Transverse colon (tissue), 4 donors: ENCODE data around the gene STAP2. TPM values are rescaled to one million over a fixed set of nuclear protein-coding genes. Genes with fewer than 3 reads are reported as not detected.

Source experiments
- DNase-seq: peaks from one replicate; pipeline ENCODE4 v3.0.0-alpha.2; 2019
- H3K27ac ChIP-seq, 4 donors: fragments of 200-600 bp; sonication (generic); 2 replicates each; pipeline ENCODE4 v1.5.1; 2016 to 2018; ENCODE audit warnings: inconsistent platforms in 4 of 4
- H3K27me3 ChIP-seq: fragments of 200-600 bp; sonication (generic); 2 replicates; pipeline ENCODE4 v1.5.1; 2017; ENCODE audit warnings: inconsistent platforms
- H3K36me3 ChIP-seq, 4 donors: fragments of 200-600 bp; sonication (generic); 2 replicates each; pipeline ENCODE4 v1.5.1; 2017 to 2019; ENCODE audit warnings: inconsistent platforms in 4 of 4
- H3K4me1 ChIP-seq, 4 donors: fragments of 200-600 bp; sonication (generic); 2 replicates each; pipeline ENCODE4 v1.5.1; 2017 to 2020; ENCODE audit warnings: inconsistent platforms in 4 of 4
- H3K4me3 ChIP-seq, 4 donors: fragments of 200-600 bp; sonication (generic); 1 replicate in 1 of 4; 2 replicates in 3 of 4; pipeline versions ENCODE4 v1.5.1 to v1.6.1; 2017 to 2019; ENCODE audit warnings: inconsistent platforms in 4 of 4
- H3K9me3 ChIP-seq, 2 donors: fragments of 200-600 bp; sonication (generic); 2 replicates each; pipeline ENCODE4 v1.5.1; 2017 to 2019; ENCODE audit warnings: inconsistent platforms in 2 of 2
- CTCF ChIP-seq, 5 experiments: fragments of 200-600 bp in 3 of 5; fragments of 450-650 bp in 2 of 5; sonication (generic) in 3 of 5; IDR thresholded peaks; 1 replicate in 2 of 5; 2 replicates in 3 of 5; pipeline ENCODE4 v1.5.1; 2016 to 2017; ENCODE audit warnings: antibody characterized with exemption in 5 of 5, inconsistent platforms in 3 of 5, mild to moderate bottlenecking in 2 of 5, moderate library complexity in 1 of 5
- EP300 ChIP-seq: sonication (generic); formaldehyde crosslinking; IDR thresholded peaks from one replicate; pipeline ENCODE4 v1.6.1; 2017; ENCODE audit warnings: antibody characterized with exemption, low read depth
- POLR2A ChIP-seq: fragments of 450-650 bp; IDR thresholded peaks from one replicate; pipeline ENCODE4 v1.6.1; 2016; ENCODE audit warnings: antibody characterized with exemption, mild to moderate bottlenecking, moderate library complexity
- POLR2AphosphoS5 ChIP-seq, 3 donors: sonication (generic); formaldehyde crosslinking; IDR thresholded peaks; one replicate each; pipeline ENCODE4 v1.6.1; 2016; ENCODE audit warnings: antibody characterized with exemption in 3 of 3
- WGBS, 2 donors: methylation state at CpG; one replicate each; pipeline ENCODE4 v1.1.5; 2018; ENCODE audit warnings: low coverage in 1 of 2; 5-methylcytosine and 5-hydroxymethylcytosine counted together
- in situ Hi-C, 4 donors: fragments of 200-750 bp; cut with MboI; loops; one replicate each; pipeline versions ENCODE4 v1.15.0 to v1.15.1; 2017; ENCODE audit warnings: low sequenced_read_pairs in 3 of 4, low pct_ligation_motif_present in 1 of 4, low pct_unique_long_range_greater_than_20kb in 1 of 4
- intact Hi-C: fragments of 100-400 bp; cut with DNase I; formaldehyde crosslinking; loops from one replicate; pipeline ENCODE4 v1.15.1; 2023; ENCODE audit warnings: low total_unique reads
- total RNA-seq, 4 donors: library from RNA; depleted of rRNA; stranded (reverse); fragments of >200 nt; gene quantifications; one replicate each; pipeline ENCODE4 v1.1.0, GENCODE V29; 2016

Gene STAP2
- total RNA-seq, 4 donors from 2014 or later = 146 to 680 (median 245) TPM

GRCh38 chr19:4342615-4343369 lies 4.2 kb upstream of the STAP2 start:
- no peaks in the 10 kb centered on the region for H3K9me3 ChIP-seq
- H3K27ac ChIP-seq = peak overlapping the region; percentile 96 to 99 (median 98)
- intact Hi-C loops (no loop called here), in situ Hi-C loops (no loop called here)
- H3K27me3 ChIP-seq = no peaks in the 10 kb centered on the region
- peak overlapping the region; percentile 61 to 91 (median 84) for H3K4me3 ChIP-seq
- H3K4me1 ChIP-seq = peaks cover 14 to 49% (median 28%) of the 10 kb centered on the region in 4 donors
- 0% methylated on average over 33 of the region's 39 CpGs; no CpG with 5 or more reads in 1 of the 2 donors for WGBS, 2 donors
- TF ChIP-seq POLR2A = peak; percentile 87
- TF ChIP-seq POLR2AphosphoS5 (IDR thresholded peaks at IDR 0.05) = peak; percentile 92 to 95 (median 94)
- peak in 4 of 5 experiments; percentile 10 to 57 (median 34) for TF ChIP-seq CTCF (IDR thresholded peaks at IDR 0.05)
- TF ChIP-seq EP300 = no peak
- DNase-seq = peak; percentile 96
- H3K36me3 ChIP-seq = no peaks in the 10 kb centered on the region

- WGBS, 2 donors = 0% methylated on average over 6 of the region's 10 CpGs; no CpG with 5 or more reads in 1 of the 2 donors
Observed at GRCh38 chr19:4342314-4342614, 3.6 kb upstream of the STAP2 start.

GRCh38 chr19:4337906-4338440 lies 654 bp downstream of the STAP2 start:
- peak; percentile 62 for DNase-seq
- in situ Hi-C loops = no loop called here
- WGBS, 2 donors = 9 to 21% methylated on average over 7 to 14 of the region's 14 CpGs
- no peaks in the 10 kb centered on the region for H3K27me3 ChIP-seq
- no peaks in the 10 kb centered on the region for H3K36me3 ChIP-seq
- peak overlapping the region; percentile 46 to 75 (median 54) for H3K4me3 ChIP-seq
- peak overlapping the region; percentile 86 to 97 (median 89) for H3K27ac ChIP-seq
- intact Hi-C loops = no loop called here
- no peak for TF ChIP-seq EP300
- no peak for TF ChIP-seq CTCF (IDR thresholded peaks at IDR 0.05)
- TF ChIP-seq POLR2A = no peak
- peak in 2 of 3 donors; percentile 11 to 21 for TF ChIP-seq POLR2AphosphoS5 (IDR thresholded peaks at IDR 0.05)
- peaks cover 10 to 45% (median 20%) of the 10 kb centered on the region in 4 donors for H3K4me1 ChIP-seq
- no peaks in the 10 kb centered on the region for H3K9me3 ChIP-seq

More at GRCh38 chr19:4342314-4342614, 3.6 kb upstream of the STAP2 start:
- TF ChIP-seq POLR2A = no peak
- TF ChIP-seq EP300 = no peak
- TF ChIP-seq CTCF (IDR thresholded peaks at IDR 0.05) = no peak
- TF ChIP-seq POLR2AphosphoS5 (IDR thresholded peaks at IDR 0.05) = no peak
- no peaks in the 10 kb centered on the region for H3K9me3 ChIP-seq
- H3K27ac ChIP-seq = peak overlapping the region; percentile 96 to 99 (median 98)
- no peak for DNase-seq
- H3K4me3 ChIP-seq = peak overlapping the region; percentile 31 to 57 (median 38)
- H3K27me3 ChIP-seq = no peaks in the 10 kb centered on the region
- H3K4me1 ChIP-seq = peaks cover 14 to 53% (median 28%) of the 10 kb centered on the region in 4 donors
- H3K36me3 ChIP-seq = no peaks in the 10 kb centered on the region
- in situ Hi-C loops (no loop called here), intact Hi-C loops (no loop called here)

GRCh38 chr19:4334929-4335570 lies 3.6 kb downstream of the STAP2 start:
- WGBS, 2 donors = 94 to 98% methylated on average over 7 of the region's 7 CpGs
- no peak overlapping the region for H3K27ac ChIP-seq
- no peak for TF ChIP-seq EP300
- no peak for TF ChIP-seq POLR2AphosphoS5 (IDR thresholded peaks at IDR 0.05)
- TF ChIP-seq POLR2A = no peak
- no peak for TF ChIP-seq CTCF (IDR thresholded peaks at IDR 0.05)
- no peaks in the 10 kb centered on the region for H3K9me3 ChIP-seq
- in situ Hi-C loops = no loop called here
- intact Hi-C loops = no loop called here
- no peaks in the 10 kb centered on the region for H3K36me3 ChIP-seq
- no peak for DNase-seq
- H3K4me3 ChIP-seq = no peak overlapping the region
- H3K4me1 ChIP-seq = peaks cover 4 to 22% (median 9%) of the 10 kb centered on the region in 4 donors
- no peaks in the 10 kb centered on the region for H3K27me3 ChIP-seq
